ENCODE measurements around the gene TCF3.

DNA sequence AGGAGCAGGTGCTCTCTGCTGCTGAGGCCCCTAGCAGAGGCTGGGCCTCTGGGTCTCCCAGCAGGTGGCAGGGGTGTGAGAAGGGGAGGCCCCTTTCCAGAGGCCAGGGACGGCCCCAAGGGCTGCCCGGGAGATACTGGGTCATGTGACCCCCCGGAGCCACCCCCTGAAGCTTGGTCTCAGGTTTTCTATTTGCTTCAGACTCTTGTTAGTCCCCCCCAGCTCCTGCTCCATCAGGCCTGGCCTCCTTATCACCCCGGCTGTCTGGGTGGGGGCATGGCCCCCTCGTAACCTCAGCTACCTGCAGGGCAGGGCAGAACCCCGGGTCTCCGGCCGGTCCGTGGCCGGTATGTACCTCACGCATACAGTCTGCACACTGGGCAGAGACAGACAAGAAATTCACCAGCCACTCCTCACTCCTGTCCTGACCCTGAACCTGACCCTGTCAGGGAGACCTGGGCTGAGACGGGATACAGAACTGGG is 13.2 kb upstream of the TCF3 start:
- TF ChIP-seq GATA2 (IDR thresholded peaks at IDR 0.05; ENCODE audit: low read depth, low read length) = no peak
- TF ChIP-seq GATA3 (IDR thresholded peaks at IDR 0.05; ENCODE audit: low read depth, low read length) = no peak

Measured in SH-SY5Y (cell line).